Glutamatergic neuron (in vitro differentiated cells): ENCODE measurements around the gene LIPI. TPM values are rescaled to one million over a fixed set of nuclear protein-coding genes. Genes with fewer than 3 reads are reported as not detected.

Experiments used
- DNase-seq: peaks from one replicate; pipeline ENCODE4 v3.0.0; 2022
- H3K27ac Mint-ChIP-seq: one replicate; pipeline ENCODE4 v1.8.0; 2020; ENCODE audit warnings: mild to moderate bottlenecking, mixed read lengths, inconsistent platforms; ENCODE audit not compliant: unreplicated experiment
- H3K27me3 Mint-ChIP-seq: one replicate; pipeline ENCODE4 v1.8.0; 2020; ENCODE audit warnings: mild to moderate bottlenecking, moderate library complexity, mixed read lengths, inconsistent platforms; ENCODE audit not compliant: unreplicated experiment
- H3K36me3 Mint-ChIP-seq: one replicate; pipeline ENCODE4 v1.8.0; 2020; ENCODE audit warnings: mild to moderate bottlenecking, mixed read lengths, inconsistent platforms; ENCODE audit not compliant: unreplicated experiment
- H3K4me1 Mint-ChIP-seq: one replicate; pipeline ENCODE4 v1.8.0; 2020; ENCODE audit warnings: mild to moderate bottlenecking, low read depth, mixed read lengths, inconsistent platforms; ENCODE audit not compliant: unreplicated experiment
- H3K4me3 Mint-ChIP-seq: one replicate; pipeline ENCODE4 v1.8.0; 2020; ENCODE audit warnings: mild to moderate bottlenecking, mixed read lengths, inconsistent platforms; ENCODE audit not compliant: unreplicated experiment
- H3K9me3 Mint-ChIP-seq: one replicate; pipeline ENCODE4 v1.8.0; 2020; ENCODE audit warnings: mild to moderate bottlenecking, moderate library complexity, mixed read lengths, inconsistent platforms; ENCODE audit not compliant: unreplicated experiment
- total RNA-seq: library from RNA; stranded (reverse); fragmentation: NEBNext Ultra II Directional; extraction: Animal tissue kit (Norgen Biotek cat#: 25700); gene quantifications from one replicate; pipeline ENCODE4 v1.2.1, GENCODE V29; 2021; ENCODE audit not compliant: unreplicated experiment
- TF ChIP-seq, protein P1 (sequence below): fragments of 200-600 bp; sonication (generic); IDR thresholded peaks from one replicate; pipeline ENCODE4 v1.5.0; 2021; ENCODE audit not compliant: partially characterized antibody, unreplicated experiment

Gene LIPI
- total RNA-seq, 1 donor from 2014 or later = not detected

DNA sequence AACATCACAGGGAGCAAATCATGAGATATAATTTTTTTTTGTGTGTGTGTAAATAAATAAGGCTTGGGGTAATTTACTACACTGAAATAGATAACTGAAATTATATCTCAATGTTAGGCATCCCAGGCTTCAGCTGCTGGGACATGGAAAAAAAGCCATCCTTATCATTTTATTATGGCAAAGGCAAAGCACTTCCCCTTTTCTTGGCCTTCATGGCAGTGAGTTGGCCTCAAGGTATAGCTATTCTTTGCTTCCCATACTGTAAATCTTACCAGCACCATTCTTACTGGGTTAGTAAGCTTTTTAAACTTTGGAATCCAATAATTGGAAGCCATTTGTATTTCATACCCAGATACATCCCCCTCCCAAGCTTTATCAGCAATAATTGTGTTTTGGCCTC is 34.2 kb upstream of the LIPI start:
- peaks cover 2% of the 10 kb centered on the region for H3K9me3 Mint-ChIP-seq
- H3K4me3 Mint-ChIP-seq = no peak overlapping the region
- peaks cover 2% of the 10 kb centered on the region for H3K27me3 Mint-ChIP-seq
- no peak for DNase-seq
- TF ChIP-seq, protein P1, sequence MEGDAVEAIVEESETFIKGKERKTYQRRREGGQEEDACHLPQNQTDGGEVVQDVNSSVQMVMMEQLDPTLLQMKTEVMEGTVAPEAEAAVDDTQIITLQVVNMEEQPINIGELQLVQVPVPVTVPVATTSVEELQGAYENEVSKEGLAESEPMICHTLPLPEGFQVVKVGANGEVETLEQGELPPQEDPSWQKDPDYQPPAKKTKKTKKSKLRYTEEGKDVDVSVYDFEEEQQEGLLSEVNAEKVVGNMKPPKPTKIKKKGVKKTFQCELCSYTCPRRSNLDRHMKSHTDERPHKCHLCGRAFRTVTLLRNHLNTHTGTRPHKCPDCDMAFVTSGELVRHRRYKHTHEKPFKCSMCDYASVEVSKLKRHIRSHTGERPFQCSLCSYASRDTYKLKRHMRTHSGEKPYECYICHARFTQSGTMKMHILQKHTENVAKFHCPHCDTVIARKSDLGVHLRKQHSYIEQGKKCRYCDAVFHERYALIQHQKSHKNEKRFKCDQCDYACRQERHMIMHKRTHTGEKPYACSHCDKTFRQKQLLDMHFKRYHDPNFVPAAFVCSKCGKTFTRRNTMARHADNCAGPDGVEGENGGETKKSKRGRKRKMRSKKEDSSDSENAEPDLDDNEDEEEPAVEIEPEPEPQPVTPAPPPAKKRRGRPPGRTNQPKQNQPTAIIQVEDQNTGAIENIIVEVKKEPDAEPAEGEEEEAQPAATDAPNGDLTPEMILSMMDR = no peak
- no peak overlapping the region for H3K27ac Mint-ChIP-seq
- peaks cover 3% of the 10 kb centered on the region for H3K36me3 Mint-ChIP-seq
- H3K4me1 Mint-ChIP-seq = no peaks in the 10 kb centered on the region

DNA sequence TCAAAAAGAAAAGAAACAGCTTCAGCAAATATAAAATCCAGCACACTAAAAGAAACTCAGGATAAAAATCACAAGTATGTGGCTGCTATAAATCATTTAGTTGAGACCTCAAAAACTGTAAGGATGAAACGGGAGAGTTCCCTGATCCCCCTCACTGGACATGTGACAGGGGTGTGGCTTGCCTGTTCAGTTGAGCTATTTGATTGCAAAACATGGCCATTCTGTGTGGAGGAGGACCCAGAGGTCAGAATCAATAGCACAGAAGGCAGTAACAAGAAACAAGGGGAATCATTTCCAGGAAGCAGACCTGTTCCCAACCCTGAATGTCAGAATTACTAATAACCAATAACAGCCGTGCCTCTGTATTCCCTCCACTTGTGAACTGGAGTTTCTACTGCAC is 33.1 kb upstream of the LIPI start:
- H3K36me3 Mint-ChIP-seq = no peaks in the 10 kb centered on the region
- TF ChIP-seq, protein P1 = no peak
- H3K4me1 Mint-ChIP-seq = no peaks in the 10 kb centered on the region
- peaks cover 2% of the 10 kb centered on the region for H3K9me3 Mint-ChIP-seq
- H3K4me3 Mint-ChIP-seq = no peak overlapping the region
- peaks cover 2% of the 10 kb centered on the region for H3K27me3 Mint-ChIP-seq
- DNase-seq = no peak
- H3K27ac Mint-ChIP-seq = no peak overlapping the region

DNA sequence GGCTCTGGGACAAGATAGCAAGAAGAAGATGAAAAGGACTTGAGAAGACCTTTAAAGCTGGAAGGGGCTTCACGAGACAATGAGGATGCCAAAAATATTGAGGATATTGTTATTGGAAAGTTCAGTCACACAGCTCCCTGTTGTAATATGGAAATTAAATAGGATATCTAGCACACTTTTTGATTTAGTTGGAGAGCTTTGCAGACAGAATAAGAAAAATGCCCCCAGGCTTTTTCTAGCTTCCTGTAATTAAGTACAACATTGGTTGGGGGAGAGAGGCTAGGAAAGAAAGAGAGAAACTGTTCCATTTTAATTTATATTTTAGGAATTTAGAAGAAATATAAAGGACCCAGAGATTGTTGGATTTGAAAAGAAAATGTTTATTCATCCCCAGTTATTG is 32.7 kb upstream of the LIPI start:
- H3K27me3 Mint-ChIP-seq = peaks cover 2% of the 10 kb centered on the region
- H3K9me3 Mint-ChIP-seq = peaks cover 2% of the 10 kb centered on the region

DNA sequence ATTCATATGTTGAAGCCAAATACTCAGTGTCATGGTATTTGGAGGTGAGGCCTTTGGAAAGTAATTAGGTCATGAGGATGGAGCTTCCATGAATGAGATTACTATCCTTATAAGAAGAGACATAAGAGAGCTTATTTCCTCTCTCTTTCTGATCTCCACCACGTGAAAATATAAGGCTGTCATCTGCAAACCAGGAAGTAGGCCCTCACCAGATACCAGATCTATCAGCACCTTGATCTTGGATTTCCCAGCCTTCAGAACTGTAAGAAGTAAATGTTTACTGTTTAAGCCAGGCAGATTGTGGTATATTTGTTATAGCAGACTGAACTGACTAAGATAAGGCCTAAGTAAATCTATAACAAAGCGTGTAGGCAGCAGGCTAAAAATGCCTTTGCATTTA is 30.5 kb upstream of the LIPI start:
- DNase-seq = no peak
- TF ChIP-seq, protein P1 = no peak
- Mint-ChIP-seq H3K27me3 (no peaks in the 10 kb centered on the region), H3K4me3 (no peak overlapping the region), H3K9me3 (no peaks in the 10 kb centered on the region), H3K4me1 (no peaks in the 10 kb centered on the region), H3K27ac (no peak overlapping the region), H3K36me3 (no peaks in the 10 kb centered on the region)

More for the DNA sequence above, 32.7 kb upstream of the LIPI start:
- Mint-ChIP-seq H3K4me1 (no peaks in the 10 kb centered on the region), H3K4me3 (no peak overlapping the region), H3K27ac (no peak overlapping the region), H3K36me3 (no peaks in the 10 kb centered on the region)
- no peak for DNase-seq
- TF ChIP-seq, protein P1 = no peak

DNA sequence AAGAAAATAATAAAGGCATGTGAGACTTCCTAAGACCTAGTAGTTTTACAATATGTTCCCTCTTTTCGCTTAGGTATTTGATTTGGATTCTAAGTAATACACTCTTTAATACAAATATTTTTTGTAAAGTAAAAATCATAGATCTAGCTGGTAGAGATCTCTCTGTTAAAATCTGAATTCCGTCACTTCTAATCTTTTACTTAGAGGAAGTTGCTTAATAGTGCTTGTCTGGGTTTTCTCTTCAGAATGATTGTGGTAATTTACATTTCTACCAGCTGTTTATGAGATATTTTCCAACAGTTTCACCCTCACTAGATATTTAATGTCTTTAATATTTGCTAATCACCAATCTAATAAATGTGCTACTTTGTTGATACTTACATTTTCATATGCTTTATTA is 28.5 kb upstream of the LIPI start:
- H3K4me1 Mint-ChIP-seq = no peaks in the 10 kb centered on the region
- no peaks in the 10 kb centered on the region for H3K27me3 Mint-ChIP-seq
- H3K4me3 Mint-ChIP-seq = no peak overlapping the region
- no peak overlapping the region for H3K27ac Mint-ChIP-seq
- DNase-seq = no peak
- TF ChIP-seq, protein P1 = no peak
- H3K9me3 Mint-ChIP-seq = no peaks in the 10 kb centered on the region
- no peaks in the 10 kb centered on the region for H3K36me3 Mint-ChIP-seq
